K562 (cell line): ENCODE results near the gene COL4A6. TPM values are rescaled to one million over a fixed set of nuclear protein-coding genes. Genes with fewer than 3 reads are reported as not detected.

ENCODE experiments used
- ATAC-seq: fragments of 200-7000 bp; cut with Tn5 transposase; 3 replicates; pipeline ENCODE4 v1.9.1; 2020; ENCODE audit warnings: moderate library complexity
- BruUV-seq: library from RNA; stranded (reverse); fragments of 400-500 nt; replicated peaks from 2 replicates; lab custom pipeline; 2021; lab: Mats Ljungman, UMichigan
- CTCF ChIA-PET: fragments of 300-600 bp; formaldehyde crosslinking; extraction: SDS; loops from one replicate; lab custom pipeline; 2021; ENCODE audit warnings: low intra/inter-chr PET ratio; lab: Yijun Ruan, JAX
- POLR2A ChIA-PET: fragments of 300-600, 350-650 bp; sonication (Branson Sonifier 250); formaldehyde crosslinking; extraction: SDS; loops from one replicate; lab custom pipeline; 2021; ENCODE audit warnings: antibody characterized with exemption, inconsistent platforms; lab: Yijun Ruan, JAX
- DNase-seq, 4 experiments: peaks; one replicate each; pipeline versions ENCODE4 v3.0.0 to v3.0.0-alpha.2; 2011 to 2018; ENCODE audit warnings: low spot score in 3 of 4, mixed read lengths in 3 of 4; ENCODE audit errors: extremely low read depth in 1 of 4
- FAIRE-seq: peaks from 2 replicates; lab custom pipeline; 2011; peaks lifted over from hg19 to GRCh38; lab: Jason Lieb, UNC
- H2AFZ ChIP-seq: 2 replicates; pipeline ENCODE4 v1.6.0; 2011; ENCODE audit warnings: low read depth, low read length, control low read depth, inconsistent platforms
- H3K27ac ChIP-seq: fragments of 200-600 bp; 3 replicates; pipeline ENCODE4 v1.8.0; 2011; ENCODE audit warnings: low read depth, mild to moderate bottlenecking, control low read depth, inconsistent platforms, low read length, moderate library complexity, mixed read lengths; ENCODE audit errors: extremely low read depth
- H3K27me3 ChIP-seq, 2 experiments: fragments of 300-600 bp in 1 of 2; 2 replicates in 1 of 2; 3 replicates in 1 of 2; pipeline versions ENCODE4 v1.6.0 to v1.8.0; 2011; ENCODE audit warnings: inconsistent platforms in 2 of 2, low read length in 2 of 2, mild to moderate bottlenecking in 1 of 2, mixed read lengths in 1 of 2, moderate library complexity in 1 of 2; ENCODE audit not compliant: control insufficient read depth in 2 of 2, insufficient read depth in 2 of 2
- H3K36me3 ChIP-seq: fragments of 300-600 bp; 3 replicates; pipeline ENCODE4 v1.8.0; 2011; ENCODE audit warnings: mild to moderate bottlenecking, low read length, inconsistent platforms; ENCODE audit not compliant: control insufficient read depth, insufficient read depth
- H3K4me1 ChIP-seq, 2 experiments: fragments of 200-600 bp in 1 of 2; replicated peaks in 1 of 2; 2 replicates in 1 of 2; 3 replicates in 1 of 2; pipeline versions ENCODE4 v1.5.1 to v1.8.0; 2011; ENCODE audit warnings: inconsistent platforms in 2 of 2, low read length in 2 of 2, mild to moderate bottlenecking in 1 of 2, mixed read lengths in 1 of 2, moderate library complexity in 1 of 2; ENCODE audit not compliant: control insufficient read depth in 2 of 2, insufficient read depth in 2 of 2
- H3K4me2 ChIP-seq: 2 replicates; pipeline ENCODE4 v1.6.1; 2011; ENCODE audit warnings: low read length, control low read depth, inconsistent platforms, mixed read lengths; ENCODE audit not compliant: insufficient read depth
- H3K4me3 ChIP-seq: fragments of 200-600 bp; sonication (generic), shearing (Covaris generic); 2 replicates; pipeline ENCODE4 v1.5.1; 2016; ENCODE audit warnings: control low read depth, inconsistent platforms
- H3K79me2 ChIP-seq: fragments of 200-600 bp; 3 replicates; pipeline ENCODE4 v1.8.0; 2011; ENCODE audit warnings: low read length, inconsistent platforms; ENCODE audit not compliant: control insufficient read depth, insufficient read depth
- H3K9ac ChIP-seq, 2 experiments: 2 replicates each; pipeline versions ENCODE4 v1.6.0 to v1.6.1; 2011; ENCODE audit warnings: low read depth in 2 of 2, low read length in 2 of 2, control low read depth in 1 of 2, inconsistent platforms in 1 of 2, mild to moderate bottlenecking in 1 of 2, mixed read lengths in 1 of 2; ENCODE audit not compliant: insufficient read depth in 1 of 2
- H3K9me1 ChIP-seq: one replicate; pipeline ENCODE4 v1.6.0; 2011; ENCODE audit warnings: inconsistent platforms, mild to moderate bottlenecking, low read length, moderate library complexity; ENCODE audit not compliant: control insufficient read depth, insufficient read depth
- H3K9me3 ChIP-seq: replicated peaks from 2 replicates; pipeline ENCODE4 v1.5.1; 2011; ENCODE audit warnings: low read depth, low read length, inconsistent platforms; ENCODE audit not compliant: control insufficient read depth, insufficient read depth
- H4K20me1 ChIP-seq: replicated peaks from 2 replicates; pipeline ENCODE4 v1.6.1; 2011; ENCODE audit warnings: low read length, inconsistent platforms, mixed read lengths; ENCODE audit not compliant: control insufficient read depth, insufficient read depth
- DMBX1 ChIP-seq: fragments of 250-450 bp; sonication (Bioruptor Pico); IDR thresholded peaks from 2 replicates; pipeline ENCODE4 v1.8.0; 2022; ENCODE audit warnings: inconsistent platforms, mild to moderate bottlenecking, moderate library complexity, borderline replicate concordance
- EZH2 ChIP-seq: IDR thresholded peaks from 2 replicates; pipeline ENCODE4 v1.6.1; 2012; ENCODE audit warnings: low read depth, mild to moderate bottlenecking, inconsistent platforms, low read length, borderline replicate concordance
- KLF10 ChIP-seq: fragments of 250-450 bp; sonication (Bioruptor Pico); IDR thresholded peaks from 2 replicates; pipeline ENCODE4 v1.6.1; 2021; ENCODE audit warnings: matching md5 sums
- KLF6 ChIP-seq: fragments of 250-450 bp; sonication (Bioruptor Pico); IDR thresholded peaks from 2 replicates; pipeline ENCODE4 v1.4.0; 2020; ENCODE audit warnings: mild to moderate bottlenecking, moderate library complexity, borderline replicate concordance
- PCBP2 ChIP-seq: fragments of 200-400 bp; formaldehyde crosslinking; IDR thresholded peaks from 2 replicates; pipeline ENCODE4 v1.6.1; 2018; ENCODE audit warnings: low read length, low read depth, mild to moderate bottlenecking, moderate library complexity; ENCODE audit not compliant: poor library complexity, severe bottlenecking
- SMARCA4 ChIP-seq: fragments of 450-650 bp; IDR thresholded peaks from 2 replicates; pipeline ENCODE4 v1.6.1; 2016
- TSC22D4 ChIP-seq: fragments of 450-650 bp; IDR thresholded peaks from 2 replicates; pipeline ENCODE4 v1.6.1; 2016; ENCODE audit warnings: missing genetic modification characterization, missing biosample characterization, control low read depth
- ZNF133 ChIP-seq: fragments of 250-450 bp; sonication (Bioruptor Pico); IDR thresholded peaks from 2 replicates; pipeline ENCODE4 v1.4.0; 2020; ENCODE audit warnings: mild to moderate bottlenecking
- ZNF224 ChIP-seq: sonication (generic); formaldehyde crosslinking; IDR thresholded peaks from 2 replicates; pipeline ENCODE4 v1.8.0; 2022; ENCODE audit warnings: mild to moderate bottlenecking, missing genetic modification reagents
- ZNF586 ChIP-seq: fragments of 450-650 bp; formaldehyde crosslinking; conservative IDR thresholded peaks from 2 replicates; pipeline ENCODE4 v1.4.0; 2020; ENCODE audit warnings: mild to moderate bottlenecking, moderate library complexity
- ZNF766 ChIP-seq: fragments of 200-800 bp; sonication (Bioruptor generic); conservative IDR thresholded peaks from 2 replicates; pipeline ENCODE4 v1.6.1; 2016; ENCODE audit warnings: missing genetic modification characterization, missing compliant biosample characterization
- WGBS: fragments of 100-300 bp; shearing (Covaris generic); methylation state at CpG from one replicate; pipeline ENCODE4 v1.1.6; 2016; ENCODE audit warnings: low coverage, mixed read lengths; ENCODE audit not compliant: insufficient coverage; ENCODE audit errors: missing lambda C conversion rate; 5-methylcytosine and 5-hydroxymethylcytosine counted together
- in situ Hi-C: fragments of 300-500 bp; cut with MboI; formaldehyde crosslinking; loops from 4 replicates; pipeline ENCODE4 v1.15.0; 2018; ENCODE audit warnings: inconsistent platforms, mixed read lengths
- intact Hi-C: fragments of 100-400 bp; cut with micrococcal nuclease; formaldehyde crosslinking; loops from 2 replicates; pipeline ENCODE4 v1.14.2; 2022
- polyA plus RNA-seq, 8 experiments: library from polyadenylated mRNA; depleted of rRNA in 4 of 8; stranded (reverse) in 5 of 8; unstranded in 3 of 8; fragments of >200 nt; fragmentation: Nextera tagmentation in 2 of 8; fragmentation: Illumina TruSeq in 1 of 8; extraction: Ambion mirVana in 2 of 8; extraction: Trizol in 1 of 8; gene quantifications; 2 replicates each; pipeline versions ENCODE4 v1.2.1 to v1.2.3, GENCODE V29; 2011 to 2014; ENCODE audit warnings: inconsistent platforms in 1 of 8, missing spikeins in 1 of 8
- total RNA-seq, 7 experiments: library from RNA; depleted of rRNA in 6 of 7; stranded (reverse); fragments of >200 nt in 6 of 7; fragmentation: Illumina TruSeq in 2 of 7; extraction: Trizol in 2 of 7; gene quantifications; 2 replicates each; pipeline versions ENCODE4 v1.2.1 to v1.2.3, GENCODE V29; 2011 to 2021; ENCODE audit warnings: low replicate concordance in 1 of 7
- TF ChIP-seq, protein P1 (sequence below): fragments of 450-650 bp; IDR thresholded peaks from 2 replicates; pipeline ENCODE4 v1.6.1; 2016; ENCODE audit warnings: antibody characterized with exemption
- TF ChIP-seq, protein P2 (sequence below): fragments of 150-350 bp; conservative IDR thresholded peaks from 2 replicates; pipeline ENCODE4 v1.6.1; 2014; ENCODE audit warnings: low read length

Gene COL4A6
- total and polyA plus RNA-seq, 9 of the 15 experiments (the other 6 are each of a cell fraction or from before 2014, with no cell fraction given) = 0.02 to 0.05 TPM; not detected in 7

DNA sequence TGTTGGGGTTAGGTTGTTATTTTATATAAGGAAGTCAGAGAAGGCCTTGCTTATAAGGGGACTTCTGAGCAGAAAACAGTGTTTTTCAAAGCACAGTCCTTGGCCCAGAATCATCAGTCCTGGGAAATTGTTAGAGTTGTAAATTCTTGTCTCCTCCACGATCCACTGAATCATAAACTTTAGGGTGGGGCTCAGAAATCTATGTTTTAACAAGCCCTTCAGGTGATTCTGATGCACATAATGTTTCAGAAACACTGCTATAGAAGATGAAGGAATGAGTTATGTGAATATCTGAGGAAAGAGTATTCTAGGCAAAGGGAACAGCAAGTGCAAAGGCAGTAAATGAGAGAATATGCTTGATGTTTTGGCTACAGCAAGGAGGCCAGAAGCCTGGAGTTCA lies 121.8 kb downstream of the COL4A6 start:
- Histone ChIP-seq H3K27ac (no peak overlapping the region), H3K9me3 (no peaks in the 10 kb centered on the region), H4K20me1 (no peaks in the 10 kb centered on the region), H3K36me3 (no peaks in the 10 kb centered on the region), H2AFZ (no peak overlapping the region), H3K9ac (no peak overlapping the region), H3K9me1 (no peaks in the 10 kb centered on the region), H3K79me2 (no peaks in the 10 kb centered on the region), H3K4me3 (no peak overlapping the region), H3K4me1 (no peaks in the 10 kb centered on the region), H3K4me2 (no peak overlapping the region), H3K27me3 (no peaks in the 10 kb centered on the region)
- in situ Hi-C loops = no loop called here
- CTCF ChIA-PET = no interaction called here
- intact Hi-C loops = no loop called here
- FAIRE-seq (no peak), DNase-seq (no peak), ATAC-seq (no peak)
- POLR2A ChIA-PET = no interaction called here
- BruUV-seq = no TSS peak
- WGBS = 0% methylated on average over 1 of the region's 1 CpG
- no peak for TF ChIP-seq SMARCA4
- no peak for TF ChIP-seq KLF6 (CRISPR knock-in tag)
- TF ChIP-seq, protein P1, sequence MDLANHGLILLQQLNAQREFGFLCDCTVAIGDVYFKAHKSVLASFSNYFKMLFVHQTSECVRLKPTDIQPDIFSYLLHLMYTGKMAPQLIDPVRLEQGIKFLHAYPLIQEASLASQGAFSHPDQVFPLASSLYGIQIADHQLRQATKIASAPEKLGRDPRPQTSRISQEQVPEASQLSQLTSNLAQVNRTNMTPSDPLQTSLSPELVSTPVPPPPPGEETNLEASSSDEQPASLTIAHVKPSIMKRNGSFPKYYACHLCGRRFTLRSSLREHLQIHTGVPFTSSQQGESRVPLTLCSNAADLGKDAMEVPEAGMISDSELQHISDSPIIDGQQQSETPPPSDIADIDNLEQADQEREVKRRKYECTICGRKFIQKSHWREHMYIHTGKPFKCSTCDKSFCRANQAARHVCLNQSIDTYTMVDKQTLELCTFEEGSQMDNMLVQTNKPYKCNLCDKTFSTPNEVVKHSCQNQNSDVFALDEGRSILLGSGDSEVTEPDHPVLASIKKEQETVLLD = no peak
- TF ChIP-seq ZNF224 (CRISPR knock-in tag) = no peak
- TF ChIP-seq KLF10 = no peak
- TF ChIP-seq, protein P2, sequence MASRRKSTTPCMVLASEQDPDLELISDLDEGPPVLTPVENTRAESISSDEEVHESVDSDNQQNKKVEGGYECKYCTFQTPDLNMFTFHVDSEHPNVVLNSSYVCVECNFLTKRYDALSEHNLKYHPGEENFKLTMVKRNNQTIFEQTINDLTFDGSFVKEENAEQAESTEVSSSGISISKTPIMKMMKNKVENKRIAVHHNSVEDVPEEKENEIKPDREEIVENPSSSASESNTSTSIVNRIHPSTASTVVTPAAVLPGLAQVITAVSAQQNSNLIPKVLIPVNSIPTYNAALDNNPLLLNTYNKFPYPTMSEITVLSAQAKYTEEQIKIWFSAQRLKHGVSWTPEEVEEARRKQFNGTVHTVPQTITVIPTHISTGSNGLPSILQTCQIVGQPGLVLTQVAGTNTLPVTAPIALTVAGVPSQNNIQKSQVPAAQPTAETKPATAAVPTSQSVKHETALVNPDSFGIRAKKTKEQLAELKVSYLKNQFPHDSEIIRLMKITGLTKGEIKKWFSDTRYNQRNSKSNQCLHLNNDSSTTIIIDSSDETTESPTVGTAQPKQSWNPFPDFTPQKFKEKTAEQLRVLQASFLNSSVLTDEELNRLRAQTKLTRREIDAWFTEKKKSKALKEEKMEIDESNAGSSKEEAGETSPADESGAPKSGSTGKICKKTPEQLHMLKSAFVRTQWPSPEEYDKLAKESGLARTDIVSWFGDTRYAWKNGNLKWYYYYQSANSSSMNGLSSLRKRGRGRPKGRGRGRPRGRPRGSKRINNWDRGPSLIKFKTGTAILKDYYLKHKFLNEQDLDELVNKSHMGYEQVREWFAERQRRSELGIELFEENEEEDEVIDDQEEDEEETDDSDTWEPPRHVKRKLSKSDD = no peak
- TF ChIP-seq ZNF766 = no peak
- TF ChIP-seq TSC22D4 (tag) = no peak
- TF ChIP-seq DMBX1 = no peak
- no peak for TF ChIP-seq PCBP2
- no peak for TF ChIP-seq ZNF586 (CRISPR knock-in tag)
- TF ChIP-seq ZNF133 (CRISPR knock-in tag) = no peak
- no peak for TF ChIP-seq EZH2
